HUES6 (cell line): Measurements from ENCODE around the gene WAC.
A peak's percentile ranks its signal among the peaks of the same experiment; 100 is the strongest.

Experiments used
- H3K27ac ChIP-seq: 2 replicates; pipeline ENCODE4 v1.7.0; 2013; ENCODE audit warnings: low read depth, mild to moderate bottlenecking, low read length, inconsistent platforms
- H3K27me3 ChIP-seq: 2 replicates; pipeline ENCODE4 v1.6.1; 2013; ENCODE audit warnings: low read length; ENCODE audit not compliant: control insufficient read depth, insufficient read depth
- H3K36me3 ChIP-seq: 2 replicates; pipeline ENCODE4 v1.6.1; 2013; ENCODE audit warnings: low read length; ENCODE audit not compliant: control insufficient read depth, insufficient read depth
- H3K4me1 ChIP-seq: 2 replicates; pipeline ENCODE4 v1.6.1; 2013; ENCODE audit warnings: low read length; ENCODE audit not compliant: control insufficient read depth, insufficient read depth
- H3K4me3 ChIP-seq: 2 replicates; pipeline ENCODE4 v1.5.1; 2013; ENCODE audit warnings: low read depth, low read length
- H3K9ac ChIP-seq: one replicate; pipeline ENCODE4 v1.6.1; 2013; ENCODE audit warnings: mild to moderate bottlenecking, low read length
- H3K9me3 ChIP-seq: 2 replicates; pipeline ENCODE4 v1.6.1; 2013; ENCODE audit warnings: low read depth, low read length; ENCODE audit not compliant: control insufficient read depth, insufficient read depth

Gene WAC

GRCh38 chr10:28533571-28534304 is 820 bp downstream of the WAC start:
- H3K9me3 ChIP-seq: no peaks in the 10 kb centered on the region
- H3K27me3 ChIP-seq: no peaks in the 10 kb centered on the region
- H3K36me3 ChIP-seq: peaks cover 49% of the 10 kb centered on the region
- peak overlapping the region; percentile 99 for H3K9ac ChIP-seq
- peak overlapping the region; percentile 97 for H3K27ac ChIP-seq
- peak overlapping the region; percentile 98 for H3K4me3 ChIP-seq
- peaks cover 9% of the 10 kb centered on the region for H3K4me1 ChIP-seq

GRCh38 chr10:28535846-28536245 is 2.9 kb downstream of the WAC start:
- no peak overlapping the region for H3K4me3 ChIP-seq

GRCh38 chr10:28538595-28538994 is 5.7 kb downstream of the WAC start:
- H3K4me3 ChIP-seq: no peak overlapping the region
- H3K4me1 ChIP-seq: peaks cover 3% of the 10 kb centered on the region; the same call in 1 of the 2 replicates
- no peak overlapping the region for H3K27ac ChIP-seq
- H3K27me3 ChIP-seq: no peaks in the 10 kb centered on the region
- H3K9ac ChIP-seq: no peak overlapping the region
- no peaks in the 10 kb centered on the region for H3K9me3 ChIP-seq
- H3K36me3 ChIP-seq: peaks cover 96% of the 10 kb centered on the region

More at GRCh38 chr10:28535846-28536245, 2.9 kb downstream of the WAC start:
- Histone ChIP-seq H3K36me3 (peaks cover 70% of the 10 kb centered on the region), H3K27me3 (no peaks in the 10 kb centered on the region), H3K4me1 (peaks cover 3% of the 10 kb centered on the region; the same call in 1 of the 2 replicates), H3K9ac (no peak overlapping the region), H3K27ac (no peak overlapping the region), H3K9me3 (no peaks in the 10 kb centered on the region)

GRCh38 chr10:28540145-28540544 is 7.2 kb downstream of the WAC start:
- Histone ChIP-seq H3K27ac (no peak overlapping the region), H3K9ac (no peak overlapping the region), H3K27me3 (no peaks in the 10 kb centered on the region), H3K4me3 (no peak overlapping the region), H3K36me3 (peaks cover 96% of the 10 kb centered on the region), H3K9me3 (no peaks in the 10 kb centered on the region), H3K4me1 (no peaks in the 10 kb centered on the region)

GRCh38 chr10:28541717-28542365 is 8.9 kb downstream of the WAC start:
- Histone ChIP-seq H3K9ac (no peak overlapping the region), H3K27me3 (no peaks in the 10 kb centered on the region), H3K4me3 (no peak overlapping the region), H3K27ac (no peak overlapping the region), H3K4me1 (no peaks in the 10 kb centered on the region), H3K9me3 (no peaks in the 10 kb centered on the region), H3K36me3 (peaks cover 96% of the 10 kb centered on the region)

- no peaks in the 10 kb centered on the region for H3K4me1 ChIP-seq
- H3K36me3 ChIP-seq: peaks cover 93% of the 10 kb centered on the region
- H3K27ac ChIP-seq: no peak overlapping the region
- H3K27me3 ChIP-seq: no peaks in the 10 kb centered on the region
- no peaks in the 10 kb centered on the region for H3K9me3 ChIP-seq
- no peak overlapping the region for H3K4me3 ChIP-seq
- H3K9ac ChIP-seq: no peak overlapping the region
Measured at GRCh38 chr10:28542728-28543127, 9.8 kb downstream of the WAC start.

- Histone ChIP-seq H3K4me1 (no peaks in the 10 kb centered on the region), H3K4me3 (no peak overlapping the region), H3K9me3 (no peaks in the 10 kb centered on the region), H3K36me3 (peaks cover 94% of the 10 kb centered on the region), H3K27ac (no peak overlapping the region), H3K9ac (no peak overlapping the region), H3K27me3 (no peaks in the 10 kb centered on the region)
Measured at GRCh38 chr10:28544058-28544457, 11.1 kb downstream of the WAC start.

GRCh38 chr10:28545967-28546644 is 13.2 kb downstream of the WAC start:
- Histone ChIP-seq H3K36me3 (peaks cover 94% of the 10 kb centered on the region), H3K9ac (no peak overlapping the region), H3K4me1 (0 out of 2 replicates have a peak, but pooled peaks cover 4% of the 10 kb centered on the region), H3K4me3 (no peak overlapping the region), H3K27me3 (no peaks in the 10 kb centered on the region), H3K27ac (no peak overlapping the region), H3K9me3 (no peaks in the 10 kb centered on the region)

- Histone ChIP-seq H3K27me3 (no peaks in the 10 kb centered on the region), H3K27ac (no peak overlapping the region), H3K4me1 (0 out of 2 replicates have a peak, but pooled peaks cover 4% of the 10 kb centered on the region), H3K4me3 (no peak overlapping the region), H3K9ac (no peak overlapping the region), H3K36me3 (peaks cover 86% of the 10 kb centered on the region), H3K9me3 (no peaks in the 10 kb centered on the region)
Measured at GRCh38 chr10:28548781-28549498, 16.0 kb downstream of the WAC start.

GRCh38 chr10:28551086-28551485 is 18.2 kb downstream of the WAC start:
- 0 out of 2 replicates have a peak, but pooled peaks cover 4% of the 10 kb centered on the region for H3K4me1 ChIP-seq
- H3K27ac ChIP-seq: no peak overlapping the region
- peaks cover 88% of the 10 kb centered on the region for H3K36me3 ChIP-seq
- no peaks in the 10 kb centered on the region for H3K9me3 ChIP-seq
- no peak overlapping the region for H3K9ac ChIP-seq
- no peaks in the 10 kb centered on the region for H3K27me3 ChIP-seq
- no peak overlapping the region for H3K4me3 ChIP-seq
